GM10248 (cell line): Measurements from ENCODE around the gene TMEM63A.

Source experiments
- CTCF ChIA-PET: fragments of 300-600 bp; sonication (Branson Sonifier 250); formaldehyde crosslinking; extraction: SDS; loops from one replicate; lab custom pipeline; 2021; ENCODE audit warnings: antibody characterized with exemption; lab: Yijun Ruan, JAX
- POLR2A ChIA-PET: fragments of 350-650 bp; sonication (Branson Sonifier 250); formaldehyde crosslinking; extraction: SDS; loops from one replicate; lab custom pipeline; 2020; ENCODE audit warnings: antibody characterized with exemption; lab: Yijun Ruan, JAX
- DNase-seq: peaks from one replicate; pipeline ENCODE4 v3.0.0; 2012; ENCODE audit errors: extremely low spot score
- TF ChIP-seq, protein P1 (sequence below): IDR thresholded peaks from 2 replicates; pipeline ENCODE4 v1.5.1; 2012; ENCODE audit warnings: mild to moderate bottlenecking, low read depth; ENCODE audit errors: extremely low read depth, missing control alignments, control extremely low read depth

Gene TMEM63A

DNA sequence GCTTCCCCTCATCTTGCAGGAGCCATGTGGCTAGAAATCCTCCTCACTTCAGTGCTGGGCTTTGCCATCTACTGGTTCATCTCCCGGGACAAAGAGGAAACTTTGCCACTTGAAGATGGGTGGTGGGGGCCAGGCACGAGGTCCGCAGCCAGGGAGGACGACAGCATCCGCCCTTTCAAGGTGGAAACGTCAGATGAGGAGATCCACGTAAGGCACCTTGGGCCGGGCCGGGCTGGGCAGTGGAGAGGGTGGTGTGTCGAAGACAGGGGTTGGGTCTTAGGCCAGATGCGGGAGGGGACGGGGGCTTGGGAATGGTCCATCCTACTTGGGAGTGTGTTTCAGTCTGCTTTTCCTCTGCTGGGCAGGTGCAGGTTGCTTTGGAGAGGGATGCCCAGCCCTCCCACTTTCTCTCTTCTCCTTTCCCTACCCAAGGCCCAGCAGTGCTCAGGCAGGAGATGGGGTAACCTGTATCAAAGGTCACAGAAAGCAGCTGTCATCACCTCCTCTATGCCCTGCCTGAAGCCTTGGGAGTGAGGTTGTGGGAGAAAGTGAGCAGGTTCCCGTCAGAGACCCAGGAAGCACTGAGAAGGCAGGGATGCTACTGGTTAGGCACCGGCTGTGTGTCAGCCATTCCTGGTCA, 53.4 kb downstream of the TMEM63A start:
- no peak for DNase-seq
- ChIA-PET POLR2A (no interaction called here), CTCF (no interaction called here)
- TF ChIP-seq, protein P1, sequence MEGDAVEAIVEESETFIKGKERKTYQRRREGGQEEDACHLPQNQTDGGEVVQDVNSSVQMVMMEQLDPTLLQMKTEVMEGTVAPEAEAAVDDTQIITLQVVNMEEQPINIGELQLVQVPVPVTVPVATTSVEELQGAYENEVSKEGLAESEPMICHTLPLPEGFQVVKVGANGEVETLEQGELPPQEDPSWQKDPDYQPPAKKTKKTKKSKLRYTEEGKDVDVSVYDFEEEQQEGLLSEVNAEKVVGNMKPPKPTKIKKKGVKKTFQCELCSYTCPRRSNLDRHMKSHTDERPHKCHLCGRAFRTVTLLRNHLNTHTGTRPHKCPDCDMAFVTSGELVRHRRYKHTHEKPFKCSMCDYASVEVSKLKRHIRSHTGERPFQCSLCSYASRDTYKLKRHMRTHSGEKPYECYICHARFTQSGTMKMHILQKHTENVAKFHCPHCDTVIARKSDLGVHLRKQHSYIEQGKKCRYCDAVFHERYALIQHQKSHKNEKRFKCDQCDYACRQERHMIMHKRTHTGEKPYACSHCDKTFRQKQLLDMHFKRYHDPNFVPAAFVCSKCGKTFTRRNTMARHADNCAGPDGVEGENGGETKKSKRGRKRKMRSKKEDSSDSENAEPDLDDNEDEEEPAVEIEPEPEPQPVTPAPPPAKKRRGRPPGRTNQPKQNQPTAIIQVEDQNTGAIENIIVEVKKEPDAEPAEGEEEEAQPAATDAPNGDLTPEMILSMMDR: no peak

DNA sequence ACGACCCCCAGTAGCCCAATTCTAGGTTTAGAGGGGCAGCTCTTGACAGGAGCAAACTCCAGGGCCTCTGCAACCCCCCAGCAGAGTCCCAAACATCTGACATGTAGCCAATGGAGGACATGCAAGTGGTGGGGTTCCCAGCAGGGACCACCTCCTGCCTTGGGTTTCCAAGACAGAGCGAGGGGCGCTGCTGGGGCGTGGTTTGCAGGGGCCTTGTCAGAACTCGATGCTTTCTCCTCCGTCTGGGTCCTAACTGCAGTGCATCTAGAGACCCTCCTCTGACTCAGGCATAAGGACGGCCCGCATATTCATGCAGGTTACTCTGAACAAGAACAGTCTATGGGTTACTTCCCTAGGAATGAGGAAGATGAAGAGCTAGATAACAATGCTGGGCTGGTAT, 55.1 kb downstream of the TMEM63A start:
- POLR2A ChIA-PET: no interaction called here
- DNase-seq: no peak
- CTCF ChIA-PET: interaction anchor here (1.6 kb wide), 1 partner anchor 8 kb away, joined by 4 read pairs; no protein-coding TSS in a partner anchor
- TF ChIP-seq, protein P1: no peak

DNA sequence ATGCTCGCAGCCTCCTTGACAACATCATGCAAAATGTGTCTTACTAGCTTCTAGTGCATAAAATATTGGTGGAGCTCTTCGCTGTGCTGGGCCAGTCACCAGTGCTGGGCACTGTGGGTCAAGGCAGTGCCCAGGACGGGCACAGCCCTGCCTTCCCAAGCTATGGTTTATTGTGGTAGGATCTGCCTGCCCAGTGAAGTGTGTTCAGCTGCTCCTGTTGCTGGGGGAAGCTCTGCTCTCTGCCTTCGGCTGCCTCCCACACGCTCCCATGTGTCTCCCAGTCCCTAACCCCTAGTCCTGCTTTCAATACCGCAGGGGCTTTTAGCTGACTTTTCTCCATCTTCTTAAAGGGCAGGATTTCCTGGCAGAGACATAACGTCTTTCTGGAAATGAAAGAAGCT, 56.6 kb downstream of the TMEM63A start:
- CTCF ChIA-PET: interaction anchor here (1.6 kb wide), 1 partner anchor 9 kb away, joined by 4 read pairs; no protein-coding TSS in a partner anchor
- DNase-seq: no peak
- TF ChIP-seq, protein P1: no peak
- POLR2A ChIA-PET: no interaction called here

DNA sequence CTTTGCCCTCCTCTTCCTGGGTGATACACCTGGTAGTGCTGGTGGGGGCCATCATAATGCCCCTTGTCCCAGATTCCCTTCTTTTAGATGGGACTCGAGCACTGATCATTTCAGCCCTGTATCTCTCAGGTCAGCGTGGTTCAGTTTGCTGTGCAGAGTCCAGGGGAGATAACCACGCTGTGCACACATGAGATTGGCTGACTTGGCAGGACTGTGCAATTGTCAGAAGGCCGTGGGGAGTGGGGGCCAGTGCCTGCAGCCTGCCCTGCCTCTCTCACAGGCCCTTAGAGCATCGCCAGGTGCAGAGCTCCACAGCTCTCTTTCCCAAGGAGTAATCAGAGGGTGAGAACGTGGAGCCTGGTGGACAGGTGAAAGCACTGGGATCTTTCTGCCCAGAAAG, 57.1 kb downstream of the TMEM63A start:
- ChIA-PET POLR2A (no interaction called here), CTCF (no interaction called here)
- no peak for DNase-seq
- TF ChIP-seq, protein P1: no peak

DNA sequence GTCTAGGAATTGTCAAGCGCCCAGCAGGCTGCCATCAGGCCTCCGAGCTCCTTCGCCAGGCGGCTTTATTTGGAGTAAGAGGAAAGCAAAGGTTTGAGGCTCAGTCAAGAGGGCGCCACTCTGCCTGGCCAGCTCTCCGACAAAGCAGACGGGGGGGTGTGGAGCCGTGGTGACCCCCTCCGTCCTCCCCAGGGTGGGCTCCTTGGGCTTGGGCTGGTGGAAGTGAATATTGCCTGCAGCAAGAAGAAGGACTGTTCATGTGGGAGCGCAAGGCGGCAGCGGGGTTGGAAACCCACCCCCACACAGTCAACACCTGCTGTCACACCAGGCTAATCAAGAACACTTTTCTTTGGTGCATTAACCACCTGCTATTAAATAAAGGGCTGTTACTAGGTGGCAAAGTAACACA, 57.6 kb downstream of the TMEM63A start:
- TF ChIP-seq, protein P1: no peak
- ChIA-PET CTCF (no interaction called here), POLR2A (no interaction called here)
- DNase-seq: no peak

DNA sequence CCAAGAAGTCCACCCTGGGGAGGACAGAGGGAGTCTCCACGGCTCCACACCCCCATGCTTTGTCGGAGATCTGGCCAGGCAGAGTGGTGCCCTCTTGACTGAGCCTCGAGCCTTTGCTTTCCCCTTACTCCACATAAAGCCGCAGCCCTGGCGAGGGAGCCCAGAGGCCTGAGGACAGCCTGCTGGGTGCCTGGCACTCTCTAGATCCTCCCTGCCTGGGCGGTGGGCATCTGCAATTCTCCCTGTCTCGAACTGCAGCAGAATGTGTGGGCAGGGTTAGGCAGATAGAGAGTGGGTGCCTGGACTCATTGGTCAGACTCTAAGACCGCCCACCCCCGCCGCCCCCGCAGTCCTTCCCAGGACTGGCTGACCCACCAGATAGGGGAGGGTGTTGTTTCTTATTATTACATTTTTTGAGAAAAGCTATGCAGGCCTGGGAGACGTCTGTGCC, 58.3 kb downstream of the TMEM63A start:
- TF ChIP-seq, protein P1: no peak
- no peak for DNase-seq
- POLR2A ChIA-PET: no interaction called here
- CTCF ChIA-PET: no interaction called here
